Endothelial cell of umbilical vein (primary cell): ENCODE measurements around the gene SPATA32. TPM values are rescaled to one million over a fixed set of nuclear protein-coding genes. Genes with fewer than 3 reads are reported as not detected.

Source experiments
- polyA plus RNA-seq, 4 experiments: library from polyadenylated mRNA; depleted of rRNA in 3 of 4; stranded (reverse) in 3 of 4; unstranded in 1 of 4; fragments of >200 nt; gene quantifications; 2 replicates each; pipeline versions ENCODE4 v1.2.1 to v1.2.3, GENCODE V29; 2011 to 2012; ENCODE audit warnings: missing spikeins in 1 of 4
- total RNA-seq: library from RNA; stranded (reverse); gene quantifications from 2 replicates; pipeline ENCODE4 v1.2.3, GENCODE V29; 2021

Gene SPATA32
- total and polyA plus RNA-seq, 2 donors (not counting 3 experiments of a cell fraction or from before 2014, with no cell fraction given) = not detected

Other genes starting within 250 kb of the SPATA32 start
- 29.0 and 30.8 TPM in 2 replicates for gene DCAKD, start 210.5 kb downstream of the SPATA32 start, total RNA-seq
- gene DCAKD, start 210.5 kb downstream of the SPATA32 start, polyA plus RNA-seq = 36.5 and 39.1 TPM in 2 replicates
- 126 and 135 TPM in 2 replicates for gene NMT1, start 200.8 kb downstream of the SPATA32 start, total RNA-seq
- gene NMT1, start 200.8 kb downstream of the SPATA32 start, polyA plus RNA-seq = 25.7 and 37.6 TPM in 2 replicates
- 35.0 and 43.1 TPM in 2 replicates for gene PLCD3, start 129.6 kb downstream of the SPATA32 start, total RNA-seq
- 30.4 and 42.0 TPM in 2 replicates for gene PLCD3, start 129.6 kb downstream of the SPATA32 start, polyA plus RNA-seq
- gene ACBD4, start 126.4 kb downstream of the SPATA32 start, total RNA-seq = 6.7 and 7.5 TPM in 2 replicates
- gene ACBD4, start 126.4 kb downstream of the SPATA32 start, polyA plus RNA-seq = 4.5 and 4.7 TPM in 2 replicates
- 20.0 and 20.6 TPM in 2 replicates for gene HEXIM1, start 113.6 kb downstream of the SPATA32 start, total RNA-seq
- 5.0 and 7.0 TPM in 2 replicates for gene HEXIM1, start 113.6 kb downstream of the SPATA32 start, polyA plus RNA-seq
- 3.8 and 4.3 TPM in 2 replicates for gene HEXIM2, start 100.2 kb downstream of the SPATA32 start, total RNA-seq
- 2.9 and 3.7 TPM in 2 replicates for gene HEXIM2, start 100.2 kb downstream of the SPATA32 start, polyA plus RNA-seq
- 1.6 and 1.7 TPM in 2 replicates for gene FMNL1, start 40.2 kb downstream of the SPATA32 start, total RNA-seq
- 0.30 and 0.95 TPM in 2 replicates for gene FMNL1, start 40.2 kb downstream of the SPATA32 start, polyA plus RNA-seq
- 7.9 and 9.8 TPM in 2 replicates for gene MAP3K14, start 54.9 kb upstream of the SPATA32 start, total RNA-seq
- 5.4 and 6.4 TPM in 2 replicates for gene MAP3K14, start 54.9 kb upstream of the SPATA32 start, polyA plus RNA-seq
- gene ARHGAP27, start 170.8 kb upstream of the SPATA32 start, total RNA-seq = 40.4 and 47.0 TPM in 2 replicates
- gene ARHGAP27, start 170.8 kb upstream of the SPATA32 start, polyA plus RNA-seq = 21.0 and 26.3 TPM in 2 replicates
- gene PLEKHM1, start 228.6 kb upstream of the SPATA32 start, total RNA-seq = 52.0 and 54.8 TPM in 2 replicates
- 29.7 and 36.5 TPM in 2 replicates for gene PLEKHM1, start 228.6 kb upstream of the SPATA32 start, polyA plus RNA-seq